ENCODE results near the gene SDR42E1. TPM values are rescaled to one million over a fixed set of nuclear protein-coding genes. Genes with fewer than 3 reads are reported as not detected.

Gene SDR42E1
- under 0.01 TPM in 2 replicates for total RNA-seq

GRCh38 chr16:82011199-82011641 is at the start of gene SDR42E1:
Gene SDR42E1 (minus strand): TSS chr16:82011470. CDS start chr16:82000858, 10,612 bp downstream.

GRCh38 chr16:82034981-82035612 is 23.8 kb upstream of the SDR42E1 start, which contains the start of gene HSD17B2:
Gene HSD17B2 (plus strand): TSS chr16:82035253. CDS start chr16:82035425, 172 bp downstream.

Other genes starting within 250 kb of the SDR42E1 start
- 0.07 and 1.2 TPM in 2 replicates for gene PLCG2, start 232.2 kb downstream of the SDR42E1 start, total RNA-seq
- not detected in 2 replicates for gene HSD17B2, start 23.8 kb upstream of the SDR42E1 start, total RNA-seq
- gene MPHOSPH6, start 158.8 kb upstream of the SDR42E1 start, total RNA-seq = 14.1 and 15.8 TPM in 2 replicates